Thyroid gland (tissue), 4 donors: Measurements from ENCODE around the gene MAGED1. TPM values are rescaled to one million over a fixed set of nuclear protein-coding genes. Genes with fewer than 3 reads are reported as not detected.
"Not testable (repeated sequence)": the region's sequence is repeated elsewhere in the genome, so short reads cannot be mapped to it uniquely, and the experiment has no call there.

Experiments
- DNase-seq, 2 donors: peaks; one replicate each; pipeline ENCODE4 v3.0.0-alpha.2; 2019
- H3K27ac ChIP-seq, 3 donors: fragments of 200-600 bp; sonication (generic); 1 replicate in 2 of 3; 2 replicates in 1 of 3; pipeline ENCODE4 v1.5.1; 2016 to 2019; ENCODE audit warnings: mild to moderate bottlenecking in 1 of 3, moderate library complexity in 1 of 3
- H3K27me3 ChIP-seq: fragments of 200-600 bp; sonication (generic); one replicate; pipeline ENCODE4 v1.5.1; 2019
- H3K36me3 ChIP-seq, 2 donors: fragments of 200-600 bp; sonication (generic); one replicate each; pipeline ENCODE4 v1.5.1; 2016 to 2019
- H3K4me1 ChIP-seq, 2 donors: fragments of 200-600 bp; sonication (generic); one replicate each; pipeline ENCODE4 v1.5.1; 2017 to 2019
- H3K4me3 ChIP-seq, 3 donors: fragments of 200-600 bp; sonication (generic); replicated peaks in 1 of 3; 1 replicate in 2 of 3; 2 replicates in 1 of 3; pipeline ENCODE4 v1.5.1; 2016; ENCODE audit warnings: mild to moderate bottlenecking in 1 of 3
- H3K9me3 ChIP-seq: fragments of 200-600 bp; sonication (generic); one replicate; pipeline ENCODE4 v1.5.1; 2017
- POLR2A ChIP-seq, 2 donors: fragments of 450-650 bp; IDR thresholded peaks; one replicate each; pipeline ENCODE4 v1.6.1; 2017; ENCODE audit warnings: antibody characterized with exemption in 2 of 2, mild to moderate bottlenecking in 2 of 2, moderate library complexity in 1 of 2
- WGBS, 2 donors: methylation state at CpG; one replicate each; pipeline ENCODE4 v1.1.5; 2017; 5-methylcytosine and 5-hydroxymethylcytosine counted together
- intact Hi-C: fragments of 100-400 bp; cut with DNase I; formaldehyde crosslinking; loops from one replicate; pipeline ENCODE4 v1.15.1; 2023
- total RNA-seq, 4 donors: library from RNA; depleted of rRNA; stranded (reverse); fragments of >200 nt; gene quantifications; one replicate each; pipeline ENCODE4 v1.2.3, GENCODE V29; 2016
- TF ChIP-seq, protein P1 (sequence below), 6 experiments: fragments of 200-600 bp in 3 of 6; fragments of 450-650 bp in 3 of 6; sonication (generic) in 3 of 6; IDR thresholded peaks; one replicate each; pipeline ENCODE4 v1.5.1; 2016 to 2019; ENCODE audit warnings: antibody characterized with exemption in 6 of 6, mild to moderate bottlenecking in 2 of 6, inconsistent platforms in 1 of 6, moderate library complexity in 1 of 6

MAGED1 gene
- total RNA-seq, 4 donors from 2014 or later, result 83.7 to 277 (median 201) TPM

DNA sequence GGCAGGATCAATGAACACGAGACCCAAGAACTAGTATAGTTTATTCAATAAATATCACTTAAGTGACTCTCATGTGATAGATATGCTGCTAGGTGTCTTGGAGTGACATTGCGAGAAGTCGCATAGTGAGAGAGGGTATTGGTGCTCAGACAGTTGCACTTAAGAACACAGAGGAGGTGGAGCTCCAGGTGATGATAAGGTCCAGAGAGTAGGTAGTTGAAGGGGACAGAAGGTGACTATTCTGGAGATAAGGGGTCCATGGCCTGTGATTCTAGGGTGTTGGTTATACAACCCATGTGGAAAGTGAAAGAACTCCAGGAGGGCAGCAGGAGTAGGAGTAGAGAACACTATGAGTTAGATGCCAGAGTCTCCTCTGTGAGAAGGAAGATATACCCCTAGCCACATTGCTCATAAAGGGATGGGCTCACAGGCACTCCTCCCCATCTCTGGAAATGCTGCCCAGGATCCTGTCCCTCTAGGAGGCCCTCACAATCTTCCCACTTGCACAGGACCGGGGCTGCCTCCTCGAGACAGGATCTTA lies 9.2 kb downstream of the MAGED1 start:
- Histone ChIP-seq H3K4me3 (no peak overlapping the region), H3K9me3 (no peaks in the 10 kb centered on the region), H3K4me1 (no peaks in the 10 kb centered on the region), H3K36me3 (peaks cover 19 to 32% of the 10 kb centered on the region in 2 donors), H3K27me3 (no peaks in the 10 kb centered on the region), H3K27ac (no peak overlapping the region)
- intact Hi-C loops, result no loop called here
- no peak for DNase-seq
- TF ChIP-seq, protein P1, sequence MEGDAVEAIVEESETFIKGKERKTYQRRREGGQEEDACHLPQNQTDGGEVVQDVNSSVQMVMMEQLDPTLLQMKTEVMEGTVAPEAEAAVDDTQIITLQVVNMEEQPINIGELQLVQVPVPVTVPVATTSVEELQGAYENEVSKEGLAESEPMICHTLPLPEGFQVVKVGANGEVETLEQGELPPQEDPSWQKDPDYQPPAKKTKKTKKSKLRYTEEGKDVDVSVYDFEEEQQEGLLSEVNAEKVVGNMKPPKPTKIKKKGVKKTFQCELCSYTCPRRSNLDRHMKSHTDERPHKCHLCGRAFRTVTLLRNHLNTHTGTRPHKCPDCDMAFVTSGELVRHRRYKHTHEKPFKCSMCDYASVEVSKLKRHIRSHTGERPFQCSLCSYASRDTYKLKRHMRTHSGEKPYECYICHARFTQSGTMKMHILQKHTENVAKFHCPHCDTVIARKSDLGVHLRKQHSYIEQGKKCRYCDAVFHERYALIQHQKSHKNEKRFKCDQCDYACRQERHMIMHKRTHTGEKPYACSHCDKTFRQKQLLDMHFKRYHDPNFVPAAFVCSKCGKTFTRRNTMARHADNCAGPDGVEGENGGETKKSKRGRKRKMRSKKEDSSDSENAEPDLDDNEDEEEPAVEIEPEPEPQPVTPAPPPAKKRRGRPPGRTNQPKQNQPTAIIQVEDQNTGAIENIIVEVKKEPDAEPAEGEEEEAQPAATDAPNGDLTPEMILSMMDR (IDR thresholded peaks at IDR 0.05), result no peak
- no peak for TF ChIP-seq POLR2A (IDR thresholded peaks at IDR 0.05)
- WGBS, 2 donors, result 82 to 100% methylated on average over 3 to 5 of the region's 5 CpGs

DNA sequence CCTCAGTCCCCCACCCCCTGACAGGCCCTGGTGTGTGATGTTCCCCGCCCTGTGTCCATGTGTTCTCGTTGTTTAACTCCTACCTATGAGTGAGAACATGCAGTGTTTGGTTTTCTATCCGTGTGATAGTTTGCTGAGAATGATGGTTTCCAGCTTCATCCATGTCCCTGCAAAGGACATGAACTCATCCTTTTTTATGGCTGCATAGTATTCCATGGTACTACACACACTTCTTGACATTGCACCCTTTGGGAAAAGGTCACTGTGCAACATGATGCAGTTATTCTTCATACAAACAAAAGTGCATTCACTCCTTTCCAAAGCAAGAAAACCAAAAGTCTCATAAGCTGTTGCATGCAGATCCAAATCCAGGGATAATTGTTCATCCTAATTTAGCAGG lies 11.7 kb downstream of the MAGED1 start:
- WGBS, 2 donors, result 98 to 100% methylated on average over 3 of the region's 3 CpGs

DNA sequence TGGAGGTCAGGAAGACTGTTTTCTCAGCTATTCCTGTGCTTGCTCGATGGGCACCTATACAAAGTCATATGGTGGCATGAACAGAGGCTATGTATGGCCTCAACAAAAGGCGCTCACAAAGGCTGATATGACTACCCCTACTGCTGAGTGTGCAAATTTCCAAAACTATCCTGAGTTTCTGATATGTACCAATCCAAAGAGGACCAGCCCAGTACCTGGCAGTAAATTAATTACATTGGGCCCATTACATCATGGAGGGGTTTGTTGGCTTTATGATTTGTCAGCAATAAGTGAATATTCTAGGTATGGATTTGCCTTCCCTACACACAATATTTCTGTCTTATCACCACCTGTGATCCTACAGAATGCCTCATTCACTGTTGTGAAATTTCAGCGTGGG lies 12.3 kb downstream of the MAGED1 start:
- 87 to 91% methylated on average over 3 of the region's 3 CpGs for WGBS, 2 donors
- no peaks in the 10 kb centered on the region for H3K9me3 ChIP-seq
- no peak for DNase-seq
- no peak overlapping the region for H3K27ac ChIP-seq
- no peaks in the 10 kb centered on the region for H3K27me3 ChIP-seq
- no peak for TF ChIP-seq POLR2A (IDR thresholded peaks at IDR 0.05)
- TF ChIP-seq, protein P1 (IDR thresholded peaks at IDR 0.05), result no peak
- H3K4me1 ChIP-seq, result no peaks in the 10 kb centered on the region
- H3K4me3 ChIP-seq, result no peak overlapping the region
- H3K36me3 ChIP-seq, result peaks cover 0 to 9% of the 10 kb centered on the region in 2 donors
- intact Hi-C loops, result no loop called here

More for the DNA sequence above, 11.7 kb downstream of the MAGED1 start:
- DNase-seq, H3K27me3 ChIP-seq, H3K27ac ChIP-seq, H3K4me3 ChIP-seq, H3K4me1 ChIP-seq, H3K9me3 ChIP-seq, intact Hi-C loops: not testable (repeated sequence)
- H3K36me3 ChIP-seq, result peaks cover 1 to 12% of the 10 kb centered on the region in 2 donors

DNA sequence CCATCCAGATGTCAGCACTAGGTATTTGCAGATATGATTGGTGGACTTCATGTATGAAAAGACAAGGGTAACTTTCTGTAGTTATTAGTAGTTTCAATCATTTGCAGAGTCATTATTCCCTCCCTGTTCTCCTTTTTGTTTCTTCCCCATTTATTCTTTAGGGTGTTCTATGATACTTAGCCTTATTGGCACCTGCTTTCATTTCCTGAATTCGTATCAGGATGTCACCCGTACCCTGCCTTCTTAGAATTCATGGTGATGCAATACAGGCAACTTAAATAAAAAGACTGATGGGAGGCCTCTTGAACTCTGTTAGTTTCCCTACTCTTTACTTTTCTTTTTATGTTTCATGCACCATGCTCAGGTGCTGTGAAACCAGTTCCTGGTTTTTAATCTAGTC lies 24.2 kb downstream of the MAGED1 start:
- Histone ChIP-seq H3K4me3 (no peak overlapping the region), H3K36me3 (no peaks in the 10 kb centered on the region), H3K9me3 (no peaks in the 10 kb centered on the region), H3K27ac (no peak overlapping the region), H3K27me3 (no peaks in the 10 kb centered on the region), H3K4me1 (no peaks in the 10 kb centered on the region)
- DNase-seq, result no peak
- 66 to 74% methylated on average over 2 of the region's 2 CpGs for WGBS, 2 donors
- TF ChIP-seq POLR2A (IDR thresholded peaks at IDR 0.05), result no peak
- TF ChIP-seq, protein P1 (IDR thresholded peaks at IDR 0.05), result no peak
- intact Hi-C loops, result no loop called here

DNA sequence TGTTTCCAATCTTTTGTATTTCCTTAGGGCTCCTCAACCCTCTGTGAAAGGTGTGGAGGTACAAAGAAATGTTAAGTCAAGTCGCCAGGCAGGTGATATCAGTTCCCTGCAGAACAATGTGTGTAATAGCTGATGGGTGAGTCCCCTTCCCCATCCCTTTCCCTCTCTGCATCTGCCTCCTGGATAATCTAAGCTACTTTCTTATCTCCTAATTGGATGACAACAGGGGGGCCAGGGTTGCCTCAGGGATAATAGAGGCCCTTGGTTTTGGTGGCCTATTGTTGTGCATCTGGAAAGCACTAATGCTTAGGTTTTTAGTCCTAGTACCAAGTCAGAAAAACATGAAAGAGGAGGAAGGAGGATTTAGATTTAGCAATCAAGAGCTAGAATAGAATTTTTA lies 29.1 kb downstream of the MAGED1 start:
- no peak overlapping the region for H3K27ac ChIP-seq

More for the DNA sequence above, 29.1 kb downstream of the MAGED1 start:
- Histone ChIP-seq H3K9me3 (no peaks in the 10 kb centered on the region), H3K4me1 (no peaks in the 10 kb centered on the region), H3K4me3 (no peak overlapping the region), H3K36me3 (no peaks in the 10 kb centered on the region), H3K27me3 (no peaks in the 10 kb centered on the region)
- TF ChIP-seq POLR2A (IDR thresholded peaks at IDR 0.05), result no peak
- TF ChIP-seq, protein P1 (IDR thresholded peaks at IDR 0.05), result no peak
- intact Hi-C loops, result no loop called here
- WGBS, 2 donors, result 60 to 63% methylated on average over 1 of the region's 1 CpG
- DNase-seq, result no peak
